Mammary epithelial cell (primary cell): ENCODE results near the gene ZNF684.
"Not testable (repeated sequence)": the region's sequence is repeated elsewhere in the genome, so short reads cannot be mapped to it uniquely, and the experiment has no call there.

Experiments
- EZH2 ChIP-seq: IDR thresholded peaks from 2 replicates; pipeline ENCODE4 v1.6.1; 2012; ENCODE audit warnings: low read length, inconsistent platforms, borderline replicate concordance
- TF ChIP-seq, protein P1 (sequence below), 2 donors: IDR thresholded peaks in 1 of 2; conservative IDR thresholded peaks in 1 of 2; 2 replicates each; pipeline ENCODE4 v1.5.1; 2011 to 2012; ENCODE audit warnings: inconsistent platforms in 2 of 2, low read length in 2 of 2, mild to moderate bottlenecking in 2 of 2, control low read depth in 1 of 2, low read depth in 1 of 2; ENCODE audit not compliant: insufficient read depth in 1 of 2; ENCODE audit errors: extremely low read depth in 1 of 2

- TF ChIP-seq, protein P1, sequence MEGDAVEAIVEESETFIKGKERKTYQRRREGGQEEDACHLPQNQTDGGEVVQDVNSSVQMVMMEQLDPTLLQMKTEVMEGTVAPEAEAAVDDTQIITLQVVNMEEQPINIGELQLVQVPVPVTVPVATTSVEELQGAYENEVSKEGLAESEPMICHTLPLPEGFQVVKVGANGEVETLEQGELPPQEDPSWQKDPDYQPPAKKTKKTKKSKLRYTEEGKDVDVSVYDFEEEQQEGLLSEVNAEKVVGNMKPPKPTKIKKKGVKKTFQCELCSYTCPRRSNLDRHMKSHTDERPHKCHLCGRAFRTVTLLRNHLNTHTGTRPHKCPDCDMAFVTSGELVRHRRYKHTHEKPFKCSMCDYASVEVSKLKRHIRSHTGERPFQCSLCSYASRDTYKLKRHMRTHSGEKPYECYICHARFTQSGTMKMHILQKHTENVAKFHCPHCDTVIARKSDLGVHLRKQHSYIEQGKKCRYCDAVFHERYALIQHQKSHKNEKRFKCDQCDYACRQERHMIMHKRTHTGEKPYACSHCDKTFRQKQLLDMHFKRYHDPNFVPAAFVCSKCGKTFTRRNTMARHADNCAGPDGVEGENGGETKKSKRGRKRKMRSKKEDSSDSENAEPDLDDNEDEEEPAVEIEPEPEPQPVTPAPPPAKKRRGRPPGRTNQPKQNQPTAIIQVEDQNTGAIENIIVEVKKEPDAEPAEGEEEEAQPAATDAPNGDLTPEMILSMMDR (conservative IDR thresholded peaks at IDR 0.05 in 1 of 2, IDR thresholded peaks at IDR 0.05 in 1 of 2; ENCODE audit: extremely low read depth in 1 of 2, insufficient read depth in 1 of 2, low read depth in 1 of 2, low read length in 2 of 2) = not testable (repeated sequence)
- not testable (repeated sequence) for TF ChIP-seq EZH2
Measured at GRCh38 chr1:40558241-40558640, 26.8 kb downstream of the ZNF684 start.
